Fibroblast of lung (primary cell): ENCODE results near the gene FLVCR1. TPM values are rescaled to one million over a fixed set of nuclear protein-coding genes. Genes with fewer than 3 reads are reported as not detected.
"Not testable (repeated sequence)": the region's sequence is repeated elsewhere in the genome, so short reads cannot be mapped to it uniquely, and the experiment has no call there.

Experiments
- DNase-seq, 2 donors: peaks; one replicate each; pipeline versions ENCODE4 v3.0.0 to v3.0.0-alpha.2; 2010; ENCODE audit warnings: low read depth in 2 of 2
- H2AFZ ChIP-seq: 2 replicates; pipeline ENCODE4 v1.5.1; 2012; ENCODE audit warnings: low read length, control low read depth, inconsistent platforms
- H3K27ac ChIP-seq: 2 replicates; pipeline ENCODE4 v1.5.1; 2011; ENCODE audit warnings: low read length, control low read depth; ENCODE audit not compliant: insufficient read depth
- H3K27me3 ChIP-seq: 2 replicates; pipeline ENCODE4 v1.5.1; 2011; ENCODE audit warnings: mild to moderate bottlenecking, low read length; ENCODE audit not compliant: control insufficient read depth, insufficient read depth
- H3K36me3 ChIP-seq: 2 replicates; pipeline ENCODE4 v1.5.1; 2011; ENCODE audit warnings: low read length; ENCODE audit not compliant: control insufficient read depth, insufficient read depth
- H3K4me1 ChIP-seq: 2 replicates; pipeline ENCODE4 v1.5.1; 2011; ENCODE audit warnings: low read length; ENCODE audit not compliant: control insufficient read depth, insufficient read depth; ENCODE audit errors: extremely low read depth
- H3K4me2 ChIP-seq: 2 replicates; pipeline ENCODE4 v1.5.1; 2011; ENCODE audit warnings: low read length, control low read depth; ENCODE audit not compliant: insufficient read depth; ENCODE audit errors: extremely low read depth
- H3K4me3 ChIP-seq, 4 experiments: fragments of 200-600 bp in 1 of 4; sonication (generic) in 1 of 4; replicated peaks in 1 of 4; 2 replicates each; pipeline ENCODE4 v1.5.1; 2011 to 2016; ENCODE audit warnings: low read length in 4 of 4, low read depth in 3 of 4, mild to moderate bottlenecking in 3 of 4, control low read depth in 2 of 4, inconsistent platforms in 1 of 4, mixed read lengths in 1 of 4; ENCODE audit not compliant: insufficient read depth in 1 of 4; ENCODE audit errors: control extremely low read depth in 1 of 4
- H3K79me2 ChIP-seq: 2 replicates; pipeline ENCODE4 v1.5.1; 2012; ENCODE audit warnings: mild to moderate bottlenecking, low read length, inconsistent platforms; ENCODE audit not compliant: control insufficient read depth, insufficient read depth
- H3K9ac ChIP-seq: 2 replicates; pipeline ENCODE4 v1.5.1; 2011; ENCODE audit warnings: mild to moderate bottlenecking, low read length, control low read depth; ENCODE audit not compliant: insufficient read depth
- H3K9me3 ChIP-seq: 2 replicates; pipeline ENCODE4 v1.5.1; 2012; ENCODE audit warnings: low read depth, low read length; ENCODE audit not compliant: control insufficient read depth, insufficient read depth
- H4K20me1 ChIP-seq: 2 replicates; pipeline ENCODE4 v1.5.1; 2011; ENCODE audit warnings: low read length; ENCODE audit not compliant: control insufficient read depth, insufficient read depth; ENCODE audit errors: extremely low read depth
- CTCF ChIP-seq, 2 donors: IDR thresholded peaks in 1 of 2; conservative IDR thresholded peaks in 1 of 2; 1 replicate in 1 of 2; 2 replicates in 1 of 2; pipeline ENCODE4 v1.5.1; 2011 to 2012; ENCODE audit warnings: low read length in 2 of 2, control low read depth in 1 of 2, inconsistent platforms in 1 of 2, low read depth in 1 of 2, mild to moderate bottlenecking in 1 of 2
- EZH2 ChIP-seq: IDR thresholded peaks from 2 replicates; pipeline ENCODE4 v1.5.1; 2012; ENCODE audit warnings: low read length, control low read depth, mild to moderate bottlenecking; ENCODE audit errors: missing control alignments
- polyA plus RNA-seq, 2 donors: library from polyadenylated mRNA; depleted of rRNA in 1 of 2; stranded (reverse) in 1 of 2; unstranded in 1 of 2; fragments of >200 nt; gene quantifications; 2 replicates each; pipeline ENCODE4 v1.2.1, GENCODE V29; 2011 to 2012; ENCODE audit warnings: missing spikeins in 1 of 2
- total RNA-seq: library from RNA; depleted of rRNA; stranded (reverse); fragments of >200 nt; gene quantifications from 2 replicates; pipeline ENCODE4 v1.2.1, GENCODE V29; 2014

Gene FLVCR1
- total and polyA plus RNA-seq, 2 donors (not counting 1 experiment from before 2014, with no cell fraction given), result 2.5 to 7.3 TPM

GRCh38 chr1:212838145-212838544 lies 19.9 kb upstream of the FLVCR1 start:
- Histone ChIP-seq H4K20me1 (no peaks in the 10 kb centered on the region), H3K9ac (no peak overlapping the region), H3K79me2 (no peaks in the 10 kb centered on the region), H3K36me3 (no peaks in the 10 kb centered on the region), H2AFZ (no peak overlapping the region), H3K4me1 (no peaks in the 10 kb centered on the region), H3K4me2 (no peak overlapping the region), H3K4me3 (no peak overlapping the region), H3K27me3 (no peaks in the 10 kb centered on the region), H3K9me3 (no peaks in the 10 kb centered on the region), H3K27ac (no peak overlapping the region)
- no peak for DNase-seq
- TF ChIP-seq EZH2 (no peak), CTCF (conservative IDR thresholded peaks at IDR 0.05 in 1 of 2, IDR thresholded peaks at IDR 0.05 in 1 of 2; ENCODE audit: low read depth in 1 of 2, low read length in 2 of 2) (no peak)

GRCh38 chr1:212844521-212844920 lies 13.6 kb upstream of the FLVCR1 start:
- not testable (repeated sequence) for H3K9ac ChIP-seq, H3K36me3 ChIP-seq, H3K27ac ChIP-seq, H2AFZ ChIP-seq, H3K4me2 ChIP-seq, H4K20me1 ChIP-seq, H3K79me2 ChIP-seq, H3K9me3 ChIP-seq, DNase-seq, H3K27me3 ChIP-seq, H3K4me1 ChIP-seq, H3K4me3 ChIP-seq

- H3K27me3 ChIP-seq, result no peaks in the 10 kb centered on the region
- no peak within 1 kb of the TSS for H3K9ac ChIP-seq
- no peak within 1 kb of the TSS for H3K4me3 ChIP-seq
- H2AFZ ChIP-seq, result no peak within 1 kb of the TSS
- H4K20me1 ChIP-seq, result no peaks in the 10 kb centered on the region
- H3K4me1 ChIP-seq, result no peaks in the 10 kb centered on the region
- H3K36me3 ChIP-seq, result no peaks in the 10 kb centered on the region
- TF ChIP-seq CTCF (conservative IDR thresholded peaks at IDR 0.05 in 1 of 2, IDR thresholded peaks at IDR 0.05 in 1 of 2; ENCODE audit: low read depth in 1 of 2, low read length in 2 of 2) (no peak), EZH2 (no peak)
- no peak within 1 kb of the TSS for H3K27ac ChIP-seq
- no peaks in the 10 kb centered on the region for H3K9me3 ChIP-seq
- DNase-seq, result no peak
- H3K4me2 ChIP-seq, result no peak within 1 kb of the TSS
- no peaks in the 10 kb centered on the region for H3K79me2 ChIP-seq
Observed at GRCh38 chr1:212847549-212847948, 10.5 kb upstream of the FLVCR1 start, which contains the start of gene SPATA45. TSS of gene SPATA45 (minus strand) at chr1:212847649. CDS start at chr1:212836149, 11,500 bp downstream.
